ENCODE measurements around the gene PILRA.
"Not testable (repeated sequence)": the region's sequence is repeated elsewhere in the genome, so short reads cannot be mapped to it uniquely, and the experiment has no call there.

PILRA gene

DNA sequence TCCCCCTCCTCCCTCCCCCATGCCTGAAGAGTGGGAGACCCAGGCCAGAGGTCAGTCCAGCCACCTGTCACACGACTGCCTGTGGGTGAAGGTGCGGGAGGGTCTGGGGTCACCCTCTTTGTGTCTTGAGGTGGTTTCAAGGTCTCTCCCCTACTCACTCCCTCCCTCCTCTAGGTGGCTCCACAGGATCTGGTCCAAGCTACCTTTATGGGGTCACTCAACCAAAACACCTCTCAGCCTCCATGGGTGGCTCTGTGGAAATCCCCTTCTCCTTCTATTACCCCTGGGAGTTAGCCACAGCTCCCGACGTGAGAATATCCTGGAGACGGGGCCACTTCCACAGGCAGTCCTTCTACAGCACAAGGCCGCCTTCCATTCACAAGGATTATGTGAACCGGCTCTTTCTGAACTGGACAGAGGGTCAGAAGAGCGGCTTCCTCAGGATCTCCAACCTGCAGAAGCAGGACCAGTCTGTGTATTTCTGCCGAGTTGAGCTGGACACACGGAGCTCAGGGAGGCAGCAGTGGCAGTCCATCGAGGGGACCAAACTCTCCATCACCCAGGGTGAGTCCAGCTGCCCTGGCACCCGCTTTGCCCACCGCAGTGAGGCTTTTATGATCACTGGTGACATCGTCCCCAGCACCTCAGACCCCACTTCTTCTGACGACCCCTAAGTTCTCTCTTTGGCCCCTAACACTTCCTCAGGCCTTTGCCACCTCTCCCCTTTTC is 747 bp downstream of the PILRA start:
- not testable (repeated sequence) for DNase-seq (ENCODE audit: low read depth, low spot score); H3K27ac ChIP-seq

DNA sequence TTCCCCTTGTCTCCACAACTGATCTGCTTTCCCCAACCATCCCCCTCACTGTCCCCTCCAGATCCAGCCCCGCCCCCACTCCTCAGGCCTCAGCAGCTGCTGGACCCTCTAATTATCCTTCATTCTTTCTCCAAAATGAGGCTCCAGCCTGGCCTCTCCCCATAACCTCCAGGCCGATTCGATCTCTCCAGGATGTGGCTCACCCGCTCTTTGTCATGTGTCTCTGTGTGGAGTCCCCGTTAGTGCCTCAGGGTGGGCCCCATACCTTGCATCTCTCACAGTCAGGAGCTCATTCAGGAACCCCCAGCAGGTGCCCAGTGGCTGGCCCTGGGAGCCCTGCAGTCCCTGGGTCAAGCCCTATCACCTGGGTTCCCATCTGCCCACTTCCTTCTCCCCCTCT is 1.3 kb downstream of the PILRA start:
- H3K27ac ChIP-seq = no peak overlapping the region

GRCh38 chr7:100376066-100376465 is 2.8 kb downstream of the PILRA start:
- no peak overlapping the region for H3K27ac ChIP-seq
- no peak for DNase-seq (ENCODE audit: low read depth, low spot score)

More for the DNA sequence above, 1.3 kb downstream of the PILRA start:
- DNase-seq (ENCODE audit: low read depth, low spot score) = no peak

- DNase-seq (ENCODE audit: low read depth, low spot score) = no peak
- H3K27ac ChIP-seq = no peak overlapping the region
Measured at GRCh38 chr7:100378114-100378755, 4.9 kb downstream of the PILRA start.

GRCh38 chr7:100380196-100380595 is 6.9 kb downstream of the PILRA start:
- H3K27ac ChIP-seq = no peak overlapping the region
- no peak for DNase-seq (ENCODE audit: low read depth, low spot score)

DNA sequence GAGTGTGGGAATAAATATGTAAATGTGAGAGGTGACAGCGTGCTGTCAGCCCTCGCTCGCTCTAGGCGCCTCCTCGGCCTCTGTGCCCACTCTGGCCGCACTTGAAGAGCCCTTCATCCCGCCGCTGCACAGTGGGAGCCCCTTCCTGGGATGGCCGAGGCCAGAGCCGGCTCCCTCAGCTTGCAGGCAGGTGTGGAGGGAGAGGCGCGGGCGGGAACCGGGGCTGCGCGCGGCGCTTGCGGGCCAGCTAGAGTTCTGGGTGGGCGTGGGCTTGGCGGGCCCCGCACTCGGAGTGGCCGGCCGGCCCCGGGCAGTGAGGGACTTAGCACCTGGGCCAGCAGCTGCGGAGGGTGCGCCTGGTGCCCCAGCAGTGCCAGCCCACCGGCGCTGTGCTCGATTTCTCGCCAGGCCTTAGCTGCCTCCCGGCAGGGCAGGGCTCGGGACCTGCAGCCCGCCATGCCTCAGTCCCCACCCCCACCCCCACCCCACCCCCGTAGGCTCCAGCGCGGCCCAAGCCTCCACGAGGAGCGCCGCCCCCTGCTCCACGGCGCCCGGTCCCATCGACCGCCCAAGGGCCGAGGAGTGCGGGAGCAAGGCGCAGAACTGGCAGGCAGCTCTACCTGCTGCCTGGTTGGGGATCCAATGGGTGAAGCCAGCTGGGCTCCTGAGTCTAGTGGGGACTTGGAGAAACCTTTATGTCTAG is 8.4 kb downstream of the PILRA start:
- not testable (repeated sequence) for DNase-seq (ENCODE audit: low read depth, low spot score); H3K27ac ChIP-seq

GRCh38 chr7:100382234-100382853 is 9.1 kb downstream of the PILRA start:
- H3K27ac ChIP-seq = not testable (repeated sequence)

DNA sequence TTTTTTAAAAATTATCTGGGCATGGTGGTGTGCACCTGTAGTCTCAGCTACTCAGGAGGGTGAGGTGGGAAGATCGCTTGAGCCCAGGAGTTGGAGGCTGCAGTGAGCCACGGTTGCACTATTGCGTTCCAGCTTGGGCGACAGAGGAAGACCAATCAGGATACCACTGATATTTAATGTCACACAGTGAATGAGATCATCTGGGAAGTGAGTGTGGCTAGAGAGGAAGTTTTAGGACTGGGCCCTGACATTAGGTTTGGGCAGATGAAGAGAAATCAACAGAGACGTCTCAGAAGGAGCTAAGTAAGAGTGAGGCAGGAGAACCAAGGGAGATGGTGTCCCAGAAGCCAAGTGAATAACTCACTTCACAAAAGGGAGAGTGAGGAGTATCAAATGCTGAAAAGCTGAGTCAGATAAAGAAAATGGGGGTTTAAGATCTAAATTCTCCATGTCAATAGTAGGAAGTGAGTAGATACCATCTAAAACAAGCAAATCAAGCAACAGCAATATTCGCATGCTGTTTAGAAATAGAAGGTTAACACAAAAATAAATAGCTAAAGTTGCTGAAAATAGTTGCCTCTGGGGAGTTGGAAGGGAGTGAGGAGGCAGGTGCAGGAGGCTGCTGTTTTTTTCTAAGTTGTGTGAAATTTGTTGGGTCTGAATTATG is 11.5 kb downstream of the PILRA start:
- no peak for DNase-seq (ENCODE audit: low read depth, low spot score)
- no peak overlapping the region for H3K27ac ChIP-seq

More at GRCh38 chr7:100382234-100382853, 9.1 kb downstream of the PILRA start:
- not testable (repeated sequence) for DNase-seq (ENCODE audit: low read depth, low spot score)

GRCh38 chr7:100386940-100387339 is 13.7 kb downstream of the PILRA start:
- no peak for DNase-seq (ENCODE audit: low read depth, low spot score)
- no peak overlapping the region for H3K27ac ChIP-seq

DNA sequence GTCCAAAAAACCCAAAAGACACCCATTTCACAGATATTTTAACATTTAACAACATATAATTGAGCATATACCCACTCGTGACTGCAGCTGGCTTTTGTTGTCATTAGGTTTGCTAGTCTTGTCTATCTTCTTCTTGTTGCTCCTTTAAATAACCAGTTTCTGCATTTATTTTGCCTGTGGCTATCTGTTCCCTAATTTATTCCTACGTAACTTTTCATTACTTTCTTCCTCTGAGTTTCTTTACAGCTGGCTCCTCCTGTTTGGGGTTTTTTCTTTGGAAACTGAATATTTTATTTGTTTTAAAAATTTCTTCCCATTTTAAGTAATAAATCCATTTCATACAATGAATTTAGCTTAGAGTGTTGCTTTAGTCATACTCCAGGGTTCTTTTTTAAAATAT is 14.4 kb downstream of the PILRA start:
- H3K27ac ChIP-seq = no peak overlapping the region

GRCh38 chr7:100389437-100390088 is 16.3 kb downstream of the PILRA start:
- no peak overlapping the region for H3K27ac ChIP-seq
- no peak for DNase-seq (ENCODE audit: low read depth, low spot score)

More for the DNA sequence above, 14.4 kb downstream of the PILRA start:
- DNase-seq (ENCODE audit: low read depth, low spot score) = no peak

GRCh38 chr7:100390286-100391009 is 17.2 kb downstream of the PILRA start:
- H3K27ac ChIP-seq = no peak overlapping the region
- no peak for DNase-seq (ENCODE audit: low read depth, low spot score)

DNA sequence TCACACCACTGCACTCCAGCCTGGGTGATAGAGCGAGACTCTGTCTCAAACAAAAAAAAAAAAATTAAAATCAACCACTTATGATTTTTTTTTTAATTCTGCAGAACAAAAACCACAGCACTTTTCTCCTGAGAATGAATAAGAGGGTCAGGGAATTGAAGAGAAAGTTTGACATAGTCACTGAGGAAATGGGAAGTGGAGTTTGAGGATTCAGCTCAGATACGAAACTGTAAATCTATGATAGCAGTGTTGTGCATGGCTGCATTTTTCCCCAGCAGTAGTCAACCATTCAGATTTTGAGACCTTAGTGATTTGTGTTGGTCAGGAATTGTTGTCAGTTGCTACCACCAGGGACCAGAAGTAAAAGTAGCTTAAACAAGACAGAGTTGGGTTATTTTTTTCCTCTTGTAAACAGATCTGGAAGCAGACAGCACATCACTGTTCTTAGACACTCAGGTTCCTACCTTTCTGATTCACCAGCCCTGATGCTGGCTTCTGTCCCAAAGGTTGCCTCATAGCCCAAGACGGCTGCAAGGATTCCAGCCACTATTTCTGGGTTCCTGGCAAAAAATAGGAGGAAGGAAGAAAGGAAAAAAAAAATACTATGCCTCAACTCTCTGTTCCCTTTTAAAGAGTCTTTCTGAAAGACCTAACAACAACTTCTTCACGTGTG is 20.1 kb downstream of the PILRA start:
- no peak for DNase-seq (ENCODE audit: low read depth, low spot score)
- no peak overlapping the region for H3K27ac ChIP-seq

GRCh38 chr7:100394077-100394476 is 20.8 kb downstream of the PILRA start:
- H3K27ac ChIP-seq = no peak overlapping the region
- no peak for DNase-seq (ENCODE audit: low read depth, low spot score)

DNA sequence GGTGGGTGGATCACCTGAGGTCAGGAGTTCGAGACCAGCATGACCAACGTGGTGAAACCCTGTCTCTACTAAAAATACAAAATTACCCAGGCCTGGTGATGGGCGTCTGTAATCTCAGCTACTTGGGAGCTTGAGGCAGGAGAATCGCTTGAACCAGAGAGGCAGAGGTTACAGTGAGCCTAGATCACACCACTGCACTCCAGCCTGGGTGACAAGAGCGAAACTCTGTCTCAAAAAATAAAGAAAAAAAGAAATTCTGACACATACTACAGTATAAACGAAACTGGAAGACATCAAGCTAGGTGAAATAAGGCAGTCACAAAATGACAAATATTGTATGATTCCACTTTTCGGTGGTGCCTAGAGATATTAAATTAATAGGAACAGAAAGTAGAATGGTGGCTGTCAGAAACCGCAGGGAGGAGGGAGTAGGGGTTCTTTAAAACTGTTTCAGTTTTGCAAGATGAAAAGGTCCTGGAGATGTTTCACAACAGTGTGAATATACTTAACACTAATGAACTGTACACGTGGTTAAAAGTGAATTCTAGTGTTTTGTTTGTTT is 23.2 kb downstream of the PILRA start:
- H3K27ac ChIP-seq = no peak overlapping the region
- no peak for DNase-seq (ENCODE audit: low read depth, low spot score)

DNA sequence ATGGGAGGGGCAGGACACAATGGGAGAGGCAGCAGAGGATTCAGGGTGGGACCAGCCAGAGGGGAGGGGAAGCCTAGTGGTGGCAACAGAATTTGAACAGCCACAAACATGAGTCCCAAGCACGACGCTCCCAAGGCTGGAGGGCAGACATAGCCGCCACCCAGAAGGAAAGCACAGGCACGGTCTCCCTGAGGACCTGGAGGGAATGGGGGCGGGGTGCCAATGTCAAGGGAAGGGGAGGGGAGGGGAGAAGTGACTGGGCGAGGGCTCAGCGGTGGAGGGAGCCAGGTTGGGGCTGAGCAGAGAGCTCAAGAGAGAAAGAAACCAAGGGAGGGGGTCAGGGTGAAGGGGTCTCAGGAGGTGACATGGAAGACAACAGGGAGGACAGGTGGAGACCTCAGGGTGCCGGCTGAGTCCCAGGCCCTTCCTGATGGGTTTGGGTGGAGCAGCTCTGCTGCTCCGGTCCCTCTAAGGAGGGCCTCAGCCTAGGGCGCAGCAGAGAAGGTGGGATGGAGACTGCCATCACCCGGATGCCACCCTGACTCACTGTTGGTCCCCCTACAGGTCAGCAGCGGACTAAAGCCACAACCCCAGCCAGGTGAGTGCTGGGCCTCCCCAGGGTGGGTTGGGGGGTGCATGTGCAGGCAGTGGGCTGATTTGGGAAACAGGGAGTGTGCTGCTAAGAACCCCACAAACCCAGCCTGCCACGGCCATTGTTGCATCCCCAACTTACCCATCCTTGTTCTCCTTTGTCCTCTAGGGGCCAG is 24.2 kb downstream of the PILRA start:
- no peak overlapping the region for H3K27ac ChIP-seq
- no peak for DNase-seq (ENCODE audit: low read depth, low spot score)

GRCh38 chr7:100398239-100398638 is 25.0 kb downstream of the PILRA start:
- DNase-seq (ENCODE audit: low read depth, low spot score) = no peak
- no peak overlapping the region for H3K27ac ChIP-seq

DNA sequence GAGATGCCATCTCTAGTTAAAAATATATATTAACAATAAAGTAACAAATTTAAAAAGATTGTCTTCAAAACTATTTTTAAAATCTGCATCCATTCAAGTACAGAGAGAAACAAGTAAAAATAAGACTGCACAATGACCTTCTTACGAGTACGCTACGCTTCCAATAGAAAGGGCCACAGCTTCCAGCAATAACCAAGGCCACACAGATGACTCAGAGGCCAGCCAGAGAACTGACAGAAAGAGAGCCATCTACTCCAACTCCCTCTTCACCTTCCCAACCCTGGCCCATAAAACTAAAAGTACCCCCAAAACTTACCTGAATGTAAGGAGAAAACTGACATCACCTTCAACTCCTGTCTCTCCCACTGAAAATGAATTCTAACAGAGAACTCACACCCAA is 26.8 kb downstream of the PILRA start:
- no peak overlapping the region for H3K27ac ChIP-seq

More for the DNA sequence above, 26.8 kb downstream of the PILRA start:
- DNase-seq (ENCODE audit: low read depth, low spot score) = no peak
